ENCODE data around the gene SOD3. TPM values are rescaled to one million over a fixed set of nuclear protein-coding genes. Genes with fewer than 3 reads are reported as not detected.

Gene SOD3
- total RNA-seq, 4 donors from 2014 or later, result 3.7 to 24.3 (median 18.7) TPM

DNA sequence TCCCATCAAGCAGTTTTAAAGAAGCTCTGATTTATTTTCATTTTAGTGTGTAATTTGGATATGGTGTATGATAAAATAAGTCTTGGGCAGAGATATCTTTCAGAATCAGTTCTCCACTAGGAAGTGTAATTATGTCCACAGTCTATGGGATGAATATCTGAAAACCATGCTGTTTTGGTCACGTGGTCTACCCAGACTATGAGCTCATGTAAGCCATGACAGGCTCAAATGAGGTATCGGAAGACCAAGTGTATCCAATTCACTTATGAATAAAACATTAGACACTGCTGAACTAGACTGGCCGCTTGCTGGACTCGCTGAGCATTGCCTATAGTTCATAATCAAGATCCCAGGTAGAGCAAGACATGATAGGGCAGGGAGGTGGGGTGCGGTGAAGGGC is 50.5 kb downstream of the SOD3 start:
- Histone ChIP-seq H3K36me3 (no peaks in the 10 kb centered on the region), H3K27ac (no peak overlapping the region), H3K4me3 (no peak overlapping the region), H3K27me3 (no peaks in the 10 kb centered on the region), H3K9me3 (no peaks in the 10 kb centered on the region), H3K4me1 (peaks cover 0 to 4% (median 0%) of the 10 kb centered on the region in 4 donors)
- DNase-seq, result no peak
- TF ChIP-seq POLR2A (IDR thresholded peaks at IDR 0.05), result no peak
- TF ChIP-seq, protein P1, sequence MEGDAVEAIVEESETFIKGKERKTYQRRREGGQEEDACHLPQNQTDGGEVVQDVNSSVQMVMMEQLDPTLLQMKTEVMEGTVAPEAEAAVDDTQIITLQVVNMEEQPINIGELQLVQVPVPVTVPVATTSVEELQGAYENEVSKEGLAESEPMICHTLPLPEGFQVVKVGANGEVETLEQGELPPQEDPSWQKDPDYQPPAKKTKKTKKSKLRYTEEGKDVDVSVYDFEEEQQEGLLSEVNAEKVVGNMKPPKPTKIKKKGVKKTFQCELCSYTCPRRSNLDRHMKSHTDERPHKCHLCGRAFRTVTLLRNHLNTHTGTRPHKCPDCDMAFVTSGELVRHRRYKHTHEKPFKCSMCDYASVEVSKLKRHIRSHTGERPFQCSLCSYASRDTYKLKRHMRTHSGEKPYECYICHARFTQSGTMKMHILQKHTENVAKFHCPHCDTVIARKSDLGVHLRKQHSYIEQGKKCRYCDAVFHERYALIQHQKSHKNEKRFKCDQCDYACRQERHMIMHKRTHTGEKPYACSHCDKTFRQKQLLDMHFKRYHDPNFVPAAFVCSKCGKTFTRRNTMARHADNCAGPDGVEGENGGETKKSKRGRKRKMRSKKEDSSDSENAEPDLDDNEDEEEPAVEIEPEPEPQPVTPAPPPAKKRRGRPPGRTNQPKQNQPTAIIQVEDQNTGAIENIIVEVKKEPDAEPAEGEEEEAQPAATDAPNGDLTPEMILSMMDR (IDR thresholded peaks at IDR 0.05), result no peak

- no peaks in the 10 kb centered on the region for H3K36me3 ChIP-seq
- H3K27ac ChIP-seq, result no peak overlapping the region
- no peak for TF ChIP-seq POLR2A (IDR thresholded peaks at IDR 0.05)
- TF ChIP-seq, protein P1 (IDR thresholded peaks at IDR 0.05), result no peak
- H3K27me3 ChIP-seq, result no peaks in the 10 kb centered on the region
- no peak overlapping the region for H3K4me3 ChIP-seq
- H3K9me3 ChIP-seq, result no peaks in the 10 kb centered on the region
- no peaks in the 10 kb centered on the region for H3K4me1 ChIP-seq
- DNase-seq, result no peak
Observed at GRCh38 chr4:24846716-24847115, 51.3 kb downstream of the SOD3 start.

DNA sequence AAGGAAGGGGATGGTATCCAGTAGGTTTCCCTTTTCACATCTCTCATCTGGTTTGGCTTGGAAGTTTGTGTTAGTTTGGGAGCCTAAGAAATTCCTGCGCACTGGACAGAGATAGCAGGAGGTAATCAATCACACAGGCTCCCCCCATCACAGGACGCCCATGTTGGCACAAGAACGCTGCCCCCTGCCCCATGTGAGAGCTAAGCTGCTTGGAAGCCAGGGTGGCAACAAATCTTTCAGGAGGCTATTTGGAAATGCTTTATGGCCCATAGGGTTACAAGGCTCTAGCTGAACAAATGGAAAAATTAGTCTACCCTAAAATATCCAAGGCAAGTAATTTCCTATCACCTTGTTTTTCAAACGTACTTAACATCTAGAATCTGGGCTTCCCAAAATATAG is 54.0 kb downstream of the SOD3 start:
- no peak overlapping the region for H3K4me3 ChIP-seq
- no peak overlapping the region for H3K27ac ChIP-seq

GRCh38 chr4:24849756-24850155 is 54.4 kb downstream of the SOD3 start:
- DNase-seq, result no peak
- Histone ChIP-seq H3K4me3 (no peak overlapping the region), H3K36me3 (no peaks in the 10 kb centered on the region), H3K4me1 (no peaks in the 10 kb centered on the region), H3K9me3 (no peaks in the 10 kb centered on the region), H3K27ac (no peak overlapping the region), H3K27me3 (no peaks in the 10 kb centered on the region)
- TF ChIP-seq, protein P1 (IDR thresholded peaks at IDR 0.05), result no peak
- no peak for TF ChIP-seq POLR2A (IDR thresholded peaks at IDR 0.05)

More for the DNA sequence above, 54.0 kb downstream of the SOD3 start:
- no peaks in the 10 kb centered on the region for H3K9me3 ChIP-seq
- no peak for DNase-seq
- H3K4me1 ChIP-seq, result no peaks in the 10 kb centered on the region
- TF ChIP-seq, protein P1 (IDR thresholded peaks at IDR 0.05), result no peak
- TF ChIP-seq POLR2A (IDR thresholded peaks at IDR 0.05), result no peak
- no peaks in the 10 kb centered on the region for H3K27me3 ChIP-seq
- H3K36me3 ChIP-seq, result no peaks in the 10 kb centered on the region

Small RNAs within 50 kb of the gene (small RNA-seq; reads per million reads assigned to genes)
- gene AC006390.1, result 0 reads per million in 2 donors

Other genes starting within 250 kb of the SOD3 start
- gene DHX15, start 211.0 kb upstream of the SOD3 start, total RNA-seq, result 100 to 1,000 TPM; 125 to 314 (median 146) TPM
- gene CCDC149, start 117.5 kb downstream of the SOD3 start, total RNA-seq, result 10 to 100 TPM in 1 of 4 donors, 1 to 10 TPM in 3; 4.2 to 32.2 (median 6.4) TPM
- under 1 TPM in 3 of 4 donors, not detected in 1; 0.40 to 0.83 (median 0.66) TPM for gene LGI2, start 235.4 kb downstream of the SOD3 start, total RNA-seq